Urothelium cell line (cell line): ENCODE data around the gene TRAPPC2B.

Experiments used
- DNase-seq: peaks from one replicate; pipeline ENCODE4 v3.0.0; 2011; ENCODE audit warnings: low spot score, mixed read lengths
- FAIRE-seq: peaks from 2 replicates; lab custom pipeline; 2011; peaks lifted over from hg19 to GRCh38; lab: Jason Lieb, UNC

TRAPPC2B gene

GRCh38 chr19:57362997-57363687, at the start of gene TRAPPC2B, which contains the start of gene ZNF547:
TSS of gene TRAPPC2B (plus strand) at chr19:57363551. CDS start at chr19:57364834, 1,283 bp downstream.
TSS of gene ZNF547 (plus strand) at chr19:57363551. CDS start at chr19:57368556, 5,005 bp downstream.
- DNase-seq, result peak; percentile 93
- peak; percentile 95 for FAIRE-seq

GRCh38 chr19:57314146-57314545, 49.2 kb upstream of the TRAPPC2B start:
- DNase-seq, result no peak
- FAIRE-seq, result no peak

- FAIRE-seq (no peak), DNase-seq (no peak)
Observed at GRCh38 chr19:57317503-57317902, 45.8 kb upstream of the TRAPPC2B start.

GRCh38 chr19:57319869-57320179, 43.5 kb upstream of the TRAPPC2B start:
- DNase-seq (no peak), FAIRE-seq (no peak)

- peak; percentile 93 for FAIRE-seq
- DNase-seq, result peak; percentile 97
Observed at GRCh38 chr19:57320180-57321084, 42.9 kb upstream of the TRAPPC2B start, which contains the start of gene ZNF543. TSS of gene ZNF543 (plus strand) at chr19:57320472. CDS start at chr19:57320854, 382 bp downstream.

DNA sequence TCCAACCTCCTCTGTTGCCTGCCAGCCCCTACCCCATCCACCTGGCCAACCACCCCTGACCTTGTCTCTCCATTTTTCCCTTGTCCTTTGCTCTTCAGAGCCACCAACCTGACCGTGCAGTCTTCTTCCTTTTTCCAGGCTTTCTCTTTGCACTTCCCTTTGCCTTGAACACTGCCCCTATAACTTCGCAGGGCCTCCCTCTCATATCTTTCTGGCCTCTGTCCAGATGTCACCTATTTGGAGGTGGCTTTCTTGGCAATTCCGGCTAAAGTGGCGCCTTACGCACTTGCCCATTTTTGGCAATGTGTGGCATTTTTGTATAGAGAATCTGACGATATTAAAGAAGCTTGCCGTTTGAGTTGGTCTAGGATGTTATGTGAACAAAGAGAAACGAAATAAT, 42.2 kb upstream of the TRAPPC2B start:
- DNase-seq (no peak), FAIRE-seq (no peak)

- no peak for FAIRE-seq
- no peak for DNase-seq
Observed at GRCh38 chr19:57321751-57322150, 41.6 kb upstream of the TRAPPC2B start.

DNA sequence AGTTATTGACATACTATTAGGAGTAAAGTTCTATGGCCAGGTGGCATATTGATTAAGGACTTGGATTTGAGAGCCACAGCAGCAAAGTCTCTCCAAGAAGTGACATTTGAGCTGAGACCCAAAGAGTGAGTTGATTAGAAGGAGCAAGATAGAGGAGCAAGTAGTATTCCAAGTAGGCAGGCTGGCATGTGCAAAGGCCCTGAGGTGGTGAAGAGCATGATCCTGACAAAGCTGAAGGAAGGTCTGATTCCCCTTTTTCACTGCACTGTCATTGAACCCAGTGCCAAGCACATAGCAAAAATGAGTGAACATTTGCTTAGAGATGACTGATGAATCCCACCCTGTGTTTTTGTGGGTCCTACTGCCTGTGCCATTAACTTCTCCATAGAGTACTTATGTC, 38.4 kb upstream of the TRAPPC2B start:
- FAIRE-seq, result no peak
- no peak for DNase-seq

GRCh38 chr19:57327993-57328392, 35.4 kb upstream of the TRAPPC2B start:
- FAIRE-seq (no peak), DNase-seq (no peak)

DNA sequence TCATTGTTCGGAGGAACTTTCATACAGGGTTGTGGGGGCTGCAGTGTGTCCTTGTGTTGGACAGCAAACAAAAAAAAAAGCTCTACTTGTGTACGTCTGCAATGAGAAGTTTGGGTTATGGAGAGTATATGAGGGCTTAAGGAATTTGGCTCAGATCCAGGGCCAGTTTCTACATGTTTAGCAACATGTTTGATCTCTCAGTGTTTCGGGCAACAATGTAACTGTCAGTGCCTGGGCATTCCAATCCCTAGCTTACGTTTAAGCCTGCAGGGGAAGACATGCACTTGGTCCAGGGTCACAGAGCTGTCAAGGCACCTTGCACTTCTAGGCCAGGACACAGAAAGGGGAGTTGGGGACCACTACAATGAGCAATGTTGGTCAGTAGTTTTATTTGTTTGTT, 29.2 kb upstream of the TRAPPC2B start:
- DNase-seq (no peak), FAIRE-seq (no peak)

DNA sequence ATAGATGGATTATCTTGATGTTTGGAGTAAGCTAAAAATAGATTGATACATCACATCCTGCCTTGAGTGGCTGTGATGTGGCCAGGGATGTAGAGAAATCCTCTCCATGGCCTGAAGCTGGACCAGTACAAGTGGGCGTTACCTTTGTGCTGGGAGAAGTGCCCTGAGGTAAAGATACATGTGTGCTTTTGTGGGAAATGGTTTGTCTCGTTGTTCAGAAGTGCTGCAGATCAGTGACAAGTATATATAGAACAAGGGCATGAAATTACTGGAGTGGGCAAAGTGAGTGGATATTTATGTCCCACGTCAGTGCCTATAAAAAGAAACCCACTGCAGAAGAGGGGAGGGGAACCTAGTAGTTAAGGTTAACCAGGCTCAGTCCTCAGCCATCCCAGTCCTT, 24.5 kb upstream of the TRAPPC2B start:
- FAIRE-seq (no peak), DNase-seq (no peak)

DNA sequence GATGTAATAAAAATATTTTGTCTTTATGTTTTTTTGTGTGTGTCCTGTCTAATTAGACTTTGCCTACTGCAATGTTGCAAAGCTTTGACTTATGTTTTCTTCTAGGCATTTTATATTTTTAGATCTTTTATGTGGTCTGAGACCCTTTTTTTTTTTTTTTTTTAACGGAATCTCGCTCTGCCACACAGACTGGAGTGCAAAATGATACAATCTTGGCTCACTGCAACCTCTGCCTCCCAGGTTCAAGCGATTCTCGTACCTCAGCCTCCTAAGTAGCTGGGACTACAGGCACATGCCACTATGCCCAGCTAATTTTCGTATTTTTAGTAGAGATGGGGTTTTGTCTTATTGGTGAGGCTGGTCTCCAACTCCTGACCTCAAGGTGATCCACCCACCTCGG, 20.8 kb upstream of the TRAPPC2B start:
- DNase-seq, result no peak
- FAIRE-seq, result no peak

- FAIRE-seq, result no peak
- no peak for DNase-seq
Observed at GRCh38 chr19:57348136-57348535, 15.2 kb upstream of the TRAPPC2B start.

DNA sequence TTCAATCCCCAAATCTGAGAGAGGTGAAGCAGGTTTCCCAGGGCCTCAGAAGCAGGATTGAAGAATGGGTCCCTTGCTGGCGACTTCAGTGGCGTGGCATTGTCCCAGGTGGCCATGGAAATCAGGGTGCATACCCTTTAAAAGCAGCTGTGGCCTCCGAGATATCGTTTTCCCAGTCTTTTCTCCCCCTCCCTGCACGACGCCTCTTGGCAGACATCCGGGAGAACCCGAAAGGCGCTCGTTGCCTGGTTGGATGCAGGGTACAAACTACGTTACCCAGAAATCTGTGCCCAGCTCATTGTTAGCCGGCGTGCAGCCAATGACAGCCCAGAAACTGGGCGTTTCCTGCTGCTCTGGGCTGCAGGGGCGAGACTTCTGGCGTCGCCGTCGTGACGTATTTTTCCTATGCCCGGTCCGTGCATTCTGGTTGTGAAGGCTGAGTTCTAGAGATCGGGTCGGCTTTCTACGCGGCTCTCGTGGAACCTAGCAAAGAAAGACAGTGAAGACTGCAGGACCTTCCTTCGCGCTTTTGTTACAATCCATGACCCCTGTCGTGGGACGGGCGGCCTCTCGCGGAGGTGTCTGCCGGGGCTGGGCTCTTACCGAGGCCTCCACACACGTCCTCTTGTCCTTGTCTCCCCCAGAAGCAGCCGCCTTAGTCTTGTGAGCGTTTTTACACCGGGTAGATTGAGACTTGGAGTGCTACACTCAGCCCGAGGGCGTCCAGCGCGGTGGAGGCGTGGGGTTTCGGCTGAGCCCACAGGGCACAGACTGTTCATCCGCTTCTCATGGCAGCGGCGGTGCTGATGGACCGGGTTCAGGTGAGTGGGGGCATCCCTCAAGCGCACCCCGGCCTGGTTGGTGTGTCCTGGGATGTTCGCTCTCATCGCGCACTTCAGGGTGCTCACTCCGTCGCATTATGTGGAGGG, 12.2 kb upstream of the TRAPPC2B start, which contains the start of gene ZNF304:
Gene ZNF304 (plus strand): TSS at position 395 of the 929 bp plus-strand sequence. CDS start 394 bp downstream, at position 789.
- DNase-seq (peak; percentile 95), FAIRE-seq (no peak)

GRCh38 chr19:57351867-57352266, 11.5 kb upstream of the TRAPPC2B start:
- no peak for FAIRE-seq
- DNase-seq, result no peak

DNA sequence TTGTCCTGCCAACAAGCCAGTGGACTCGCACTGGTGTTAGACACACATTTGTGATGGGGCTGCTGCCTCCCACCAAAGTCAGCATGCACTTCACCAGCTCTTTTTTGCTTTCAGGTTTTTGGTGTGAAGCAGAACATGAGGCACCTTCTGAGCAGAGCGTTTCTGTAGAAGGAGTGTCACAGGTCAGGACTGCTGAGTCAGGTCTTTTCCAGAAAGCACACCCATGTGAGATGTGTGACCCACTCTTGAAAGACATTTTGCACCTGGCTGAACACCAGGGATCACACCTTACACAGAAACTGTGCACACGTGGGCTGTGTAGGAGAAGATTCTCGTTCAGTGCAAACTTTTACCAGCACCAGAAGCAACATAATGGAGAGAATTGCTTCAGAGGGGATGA, 7.4 kb upstream of the TRAPPC2B start:
- DNase-seq (no peak), FAIRE-seq (no peak)

GRCh38 chr19:57357406-57357805, 5.9 kb upstream of the TRAPPC2B start:
- FAIRE-seq (no peak), DNase-seq (no peak)

- DNase-seq (no peak), FAIRE-seq (no peak)
Observed at GRCh38 chr19:57359300-57359699, 4.1 kb upstream of the TRAPPC2B start.

GRCh38 chr19:57362419-57362818, 932 bp upstream of the TRAPPC2B start:
- no peak for FAIRE-seq
- DNase-seq, result no peak

GRCh38 chr19:57363688-57364181, 384 bp downstream of the TRAPPC2B start:
- peak; percentile 7 for DNase-seq
- no peak for FAIRE-seq

DNA sequence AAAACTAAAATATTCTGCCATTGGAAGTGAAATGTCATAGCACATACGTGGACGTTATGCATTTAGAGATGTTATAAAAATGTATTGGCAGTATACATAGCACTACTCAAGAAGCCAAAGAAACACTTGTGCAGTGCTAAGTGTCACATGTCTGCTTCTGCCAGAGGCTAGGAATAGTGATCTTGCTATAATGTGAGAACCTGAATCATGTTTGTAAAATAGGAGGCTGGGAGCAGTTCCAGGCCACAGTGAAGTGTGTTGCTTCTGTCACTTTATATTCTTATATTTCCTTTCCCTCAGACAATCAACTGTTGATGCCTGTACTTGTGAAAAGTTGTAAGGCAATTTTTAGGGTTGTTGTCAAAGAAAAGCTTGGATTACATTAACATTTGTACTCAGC, 3.4 kb downstream of the TRAPPC2B start:
- no peak for DNase-seq
- no peak for FAIRE-seq
